IMR-90 (cell line): Measurements from ENCODE around the gene CYP2E1. TPM values are rescaled to one million over a fixed set of nuclear protein-coding genes. Genes with fewer than 3 reads are reported as not detected.

Experiments
- ATAC-seq: fragments of 200-7000 bp; cut with Tn5 transposase; 2 replicates; pipeline ENCODE4 v1.9.1; 2020; ENCODE audit warnings: low read depth, mild to moderate bottlenecking, moderate library complexity
- BruUV-seq: library from RNA; stranded (reverse); fragments of 400-500 nt; replicated peaks from 2 replicates; lab custom pipeline; 2021; lab: Mats Ljungman, UMichigan
- CTCF ChIA-PET: fragments of 300-600 bp; formaldehyde crosslinking; extraction: SDS; loops from one replicate; lab custom pipeline; 2021; ENCODE audit warnings: antibody characterized with exemption; lab: Yijun Ruan, JAX
- POLR2A ChIA-PET: fragments of 300-600 bp; sonication (Branson Sonifier 250); formaldehyde crosslinking; loops from one replicate; lab custom pipeline; 2022; ENCODE audit warnings: antibody characterized with exemption; ENCODE audit not compliant: unreplicated experiment; lab: Charles Lee
- DNase-seq: peaks from one replicate; pipeline ENCODE4 v3.0.0; 2013
- H2AFZ ChIP-seq: replicated peaks from 2 replicates; pipeline ENCODE3; 2013; ENCODE audit warnings: low read length, mild to moderate bottlenecking; ENCODE audit not compliant: poor library complexity
- H2AK5ac ChIP-seq: 2 replicates; pipeline ENCODE4 v1.6.1; 2013; ENCODE audit warnings: low read depth, low read length, inconsistent platforms
- H2AK9ac ChIP-seq: replicated peaks from 2 replicates; pipeline ENCODE3; 2013; ENCODE audit warnings: mild to moderate bottlenecking, low read depth, low read length, moderate library complexity; ENCODE audit not compliant: poor library complexity
- H2BK120ac ChIP-seq: 2 replicates; pipeline ENCODE4 v1.6.1; 2013; ENCODE audit warnings: low read depth, low read length, inconsistent platforms
- H2BK15ac ChIP-seq: 3 replicates; pipeline ENCODE4 v1.6.1; 2013; ENCODE audit warnings: low read depth, low read length, inconsistent platforms
- H2BK20ac ChIP-seq: 2 replicates; pipeline ENCODE4 v1.6.1; 2013; ENCODE audit warnings: low read depth, mild to moderate bottlenecking, inconsistent platforms, low read length, moderate library complexity
- H2BK5ac ChIP-seq: 2 replicates; pipeline ENCODE4 v1.6.1; 2013; ENCODE audit warnings: mild to moderate bottlenecking, low read depth, low read length, inconsistent platforms; ENCODE audit not compliant: poor library complexity, severe bottlenecking
- H3K14ac ChIP-seq: replicated peaks from 2 replicates; pipeline ENCODE4 v1.6.1; 2013; ENCODE audit warnings: low read depth, low read length, inconsistent platforms
- H3K18ac ChIP-seq: 2 replicates; pipeline ENCODE4 v1.6.1; 2013; ENCODE audit warnings: low read depth, low read length, control low read depth
- H3K23ac ChIP-seq: 2 replicates; pipeline ENCODE4 v1.6.1; 2013; ENCODE audit warnings: low read depth, low read length, inconsistent platforms
- H3K27ac ChIP-seq: 2 replicates; pipeline ENCODE4 v1.5.1; 2013; ENCODE audit warnings: mild to moderate bottlenecking, control low read depth, low read length; ENCODE audit not compliant: insufficient read depth
- H3K27me3 ChIP-seq: 2 replicates; pipeline ENCODE4 v1.6.1; 2013; ENCODE audit warnings: low read length; ENCODE audit not compliant: control insufficient read depth, insufficient read depth
- H3K36me3 ChIP-seq: 2 replicates; pipeline ENCODE4 v1.6.1; 2013; ENCODE audit warnings: low read length, mixed read lengths; ENCODE audit not compliant: control insufficient read depth, insufficient read depth
- H3K4ac ChIP-seq: 2 replicates; pipeline ENCODE4 v1.6.1; 2013; ENCODE audit warnings: low read depth, low read length, inconsistent platforms
- H3K4me1 ChIP-seq: 2 replicates; pipeline ENCODE4 v1.6.1; 2013; ENCODE audit warnings: low read length, mixed read lengths; ENCODE audit not compliant: control insufficient read depth, insufficient read depth
- H3K4me2 ChIP-seq: 2 replicates; pipeline ENCODE4 v1.6.1; 2013; ENCODE audit warnings: low read depth, mild to moderate bottlenecking, control low read depth, low read length, moderate library complexity
- H3K4me3 ChIP-seq: 2 replicates; pipeline ENCODE4 v1.5.1; 2013; ENCODE audit warnings: low read depth, mild to moderate bottlenecking, control low read depth, low read length, moderate library complexity; ENCODE audit not compliant: insufficient read depth
- H3K56ac ChIP-seq: 2 replicates; pipeline ENCODE4 v1.6.1; 2013; ENCODE audit warnings: low read length, inconsistent platforms; ENCODE audit not compliant: insufficient read depth; ENCODE audit errors: extremely low read depth
- H3K79me1 ChIP-seq, 2 experiments: 2 replicates each; pipeline ENCODE4 v1.6.1; 2013; ENCODE audit warnings: low read length in 2 of 2, inconsistent platforms in 1 of 2, low read depth in 1 of 2
- H3K9ac ChIP-seq: 2 replicates; pipeline ENCODE4 v1.6.1; 2013; ENCODE audit warnings: low read depth, low read length, control low read depth
- H3K9me1 ChIP-seq: 2 replicates; pipeline ENCODE4 v1.6.1; 2013; ENCODE audit warnings: low read length, inconsistent platforms; ENCODE audit not compliant: insufficient read depth
- H3K9me3 ChIP-seq: 2 replicates; pipeline ENCODE4 v1.6.1; 2013; ENCODE audit warnings: low read length; ENCODE audit not compliant: control insufficient read depth, insufficient read depth
- H4K20me1 ChIP-seq: 2 replicates; pipeline ENCODE4 v1.6.1; 2013; ENCODE audit warnings: low read length, inconsistent platforms; ENCODE audit not compliant: insufficient read depth
- H4K5ac ChIP-seq: 2 replicates; pipeline ENCODE4 v1.6.1; 2013; ENCODE audit warnings: mild to moderate bottlenecking, low read depth, low read length, control low read depth
- H4K8ac ChIP-seq, 2 experiments: 2 replicates each; pipeline ENCODE4 v1.6.1; 2013; ENCODE audit warnings: low read depth in 2 of 2, low read length in 2 of 2, control low read depth in 1 of 2, inconsistent platforms in 1 of 2
- H4K91ac ChIP-seq: 2 replicates; pipeline ENCODE4 v1.6.1; 2013; ENCODE audit warnings: low read depth, low read length, inconsistent platforms; ENCODE audit not compliant: insufficient read depth
- ELK1 ChIP-seq: fragments of 150-350 bp; IDR thresholded peaks from 2 replicates; pipeline ENCODE4 v1.6.1; 2016; ENCODE audit warnings: low read depth, mild to moderate bottlenecking, low read length, moderate library complexity, borderline replicate concordance
- MAZ ChIP-seq: IDR thresholded peaks from 2 replicates; pipeline ENCODE4 v1.6.1; 2012; ENCODE audit warnings: low read depth, mild to moderate bottlenecking, low read length, improper control_type of control experiment, moderate library complexity, borderline replicate concordance
- NFE2L2 ChIP-seq: fragments of 150-350 bp; IDR thresholded peaks from 2 replicates; pipeline ENCODE4 v1.6.1; 2016; ENCODE audit warnings: low read depth, mild to moderate bottlenecking, low read length
- POLR2A ChIP-seq: IDR thresholded peaks from 2 replicates; pipeline ENCODE4 v1.6.1; 2012; ENCODE audit warnings: mild to moderate bottlenecking, low read depth, low read length
- RAD21 ChIP-seq: IDR thresholded peaks from 2 replicates; pipeline ENCODE4 v1.6.1; 2012; ENCODE audit warnings: low read length, improper control_type of control experiment
- RCOR1 ChIP-seq: IDR thresholded peaks from 2 replicates; pipeline ENCODE4 v1.6.1; 2012; ENCODE audit warnings: mild to moderate bottlenecking, low read length, improper control_type of control experiment; ENCODE audit not compliant: insufficient replicate concordance
- USF2 ChIP-seq: fragments of 150-350 bp; IDR thresholded peaks from 2 replicates; pipeline ENCODE4 v1.6.1; 2017; ENCODE audit warnings: mild to moderate bottlenecking, antibody characterized with exemption, low read length, low read depth
- WGBS, 2 experiments: methylation state at CpG; one replicate each; pipeline versions ENCODE4 v1.1.5 to v1.1.7; 2013; ENCODE audit warnings: missing lambda C conversion rate in 2 of 2; ENCODE audit not compliant: insufficient read length in 1 of 2; ENCODE audit errors: extremely low coverage in 2 of 2; 5-methylcytosine and 5-hydroxymethylcytosine counted together
- dilution Hi-C: fragments of 300-500 bp; cut with HindIII; formaldehyde crosslinking; loops from one replicate; pipeline ENCODE4 v1.14.3; 2018; ENCODE audit warnings: low sequenced_read_pairs; ENCODE audit not compliant: unreplicated experiment
- in situ Hi-C: fragments of 300-500 bp; cut with MboI; formaldehyde crosslinking; loops from 3 replicates; pipeline ENCODE4 v1.14.3; 2019; ENCODE audit warnings: low sequenced_read_pairs, inconsistent platforms, mixed read lengths
- intact Hi-C: fragments of 100-400 bp; cut with micrococcal nuclease; formaldehyde crosslinking; loops from 2 replicates; pipeline ENCODE4 v1.10.0; 2022
- polyA plus RNA-seq, 3 experiments: library from polyadenylated mRNA; depleted of rRNA; stranded (reverse); fragments of >200 nt; gene quantifications; 2 replicates each; pipeline ENCODE4 v1.2.3, GENCODE V29; 2012; ENCODE audit warnings: low replicate concordance in 1 of 3
- total RNA-seq: library from RNA; depleted of rRNA; stranded (reverse); fragments of >200 nt; gene quantifications from 2 replicates; pipeline ENCODE4 v1.2.3, GENCODE V29; 2012

CYP2E1 gene
- total and polyA plus RNA-seq, 2 of the 4 experiments (the other 2 are of a cell fraction), result 0.36 to 1.7 TPM

GRCh38 chr10:133511907-133512528 is 15.1 kb upstream of the CYP2E1 start:
- Histone ChIP-seq H4K5ac (no peak overlapping the region), H2AK9ac (no peak overlapping the region), H3K79me1 (no peaks in the 10 kb centered on the region), H3K9ac (no peak overlapping the region), H3K4ac (no peak overlapping the region), H2BK20ac (no peak overlapping the region), H2BK5ac (no peak overlapping the region), H3K4me1 (no peaks in the 10 kb centered on the region), H4K91ac (no peak overlapping the region), H3K4me3 (no peak overlapping the region), H3K9me1 (no peaks in the 10 kb centered on the region), H3K27ac (no peak overlapping the region), H2AFZ (no peak overlapping the region), H3K56ac (no peak overlapping the region), H4K8ac (no peak overlapping the region), H3K14ac (no peak overlapping the region), H4K20me1 (no peaks in the 10 kb centered on the region), H2BK120ac (no peak overlapping the region), H3K36me3 (no peaks in the 10 kb centered on the region), H2AK5ac (no peak overlapping the region), H3K4me2 (no peak overlapping the region), H3K23ac (no peak overlapping the region), H3K27me3 (no peaks in the 10 kb centered on the region), H3K18ac (no peak overlapping the region), H2BK15ac (no peak overlapping the region), H3K9me3 (no peaks in the 10 kb centered on the region)
- no CpG with 5 or more reads among the region's 4 CpGs for WGBS, 2 experiments
- TF ChIP-seq NFE2L2 (no peak), RAD21 (no peak), RCOR1 (no peak), USF2 (no peak), ELK1 (no peak), MAZ (no peak), POLR2A (no peak)
- dilution Hi-C loops, result no loop called here
- intact Hi-C loops, result no loop called here
- BruUV-seq, result no TSS peak
- DNase-seq (no peak), ATAC-seq (no peak)
- CTCF ChIA-PET, result no interaction called here
- POLR2A ChIA-PET, result no interaction called here
- in situ Hi-C loops, result no loop called here
